Bronchial epithelial cell (primary cell): ENCODE measurements around the gene FURIN. TPM values are rescaled to one million over a fixed set of nuclear protein-coding genes. Genes with fewer than 3 reads are reported as not detected.

ENCODE experiments used
- DNase-seq: peaks from one replicate; pipeline ENCODE4 v3.0.0-alpha.2; 2010; ENCODE audit warnings: low read depth
- FAIRE-seq: peaks from 2 replicates; lab custom pipeline; 2011; peaks lifted over from hg19 to GRCh38; lab: Jason Lieb, UNC
- H3K27me3 ChIP-seq: 2 replicates; pipeline ENCODE4 v1.5.1; 2011; ENCODE audit warnings: low read length; ENCODE audit not compliant: control insufficient read depth, insufficient read depth
- H3K36me3 ChIP-seq: 2 replicates; pipeline ENCODE4 v1.5.1; 2011; ENCODE audit warnings: low read length; ENCODE audit not compliant: control insufficient read depth, insufficient read depth
- H3K4me3 ChIP-seq: 2 replicates; pipeline ENCODE4 v1.5.1; 2011; ENCODE audit warnings: mild to moderate bottlenecking, low read depth, low read length, control low read depth
- CTCF ChIP-seq: IDR thresholded peaks from 2 replicates; pipeline ENCODE4 v1.5.1; 2011; ENCODE audit warnings: mild to moderate bottlenecking, moderate library complexity, low read length, control low read depth, inconsistent platforms; ENCODE audit not compliant: insufficient read depth, severe bottlenecking
- total RNA-seq: library from RNA; depleted of rRNA; stranded (reverse); fragments of >200 nt; gene quantifications from 2 replicates; pipeline ENCODE4 v1.2.1, GENCODE V29; 2014

Gene FURIN
- total RNA-seq, 1 donor from 2014 or later: 32.1 TPM

GRCh38 chr15:90902840-90903732 is 34.7 kb downstream of the FURIN start, which contains the start of gene MAN2A2:
Gene MAN2A2 (plus strand): TSS chr15:90903302. CDS start chr15:90904208, 906 bp downstream.
- H3K27me3 ChIP-seq: no peaks in the 10 kb centered on the region
- DNase-seq (peak; percentile 26), FAIRE-seq (no peak)
- TF ChIP-seq CTCF: no peak
- H3K36me3 ChIP-seq: peaks cover 12% of the 10 kb centered on the region
- peak within 1 kb of the TSS; percentile 80 for H3K4me3 ChIP-seq

- DNase-seq (peak; percentile 27), FAIRE-seq (no peak)
- TF ChIP-seq CTCF: peak; percentile 15
- Histone ChIP-seq H3K27me3 (no peaks in the 10 kb centered on the region), H3K4me3 (peak overlapping the region; percentile 80), H3K36me3 (peaks cover 13% of the 10 kb centered on the region)
Observed at GRCh38 chr15:90903733-90904536, 35.5 kb downstream of the FURIN start.

GRCh38 chr15:90904746-90905145 is 36.4 kb downstream of the FURIN start:
- TF ChIP-seq CTCF: no peak
- DNase-seq (no peak), FAIRE-seq (no peak)
- no peaks in the 10 kb centered on the region for H3K27me3 ChIP-seq
- H3K4me3 ChIP-seq: no peak overlapping the region
- peaks cover 14% of the 10 kb centered on the region for H3K36me3 ChIP-seq

- no peak for TF ChIP-seq CTCF
- FAIRE-seq (no peak), DNase-seq (no peak)
- no peaks in the 10 kb centered on the region for H3K27me3 ChIP-seq
- no peak overlapping the region for H3K4me3 ChIP-seq
- peaks cover 18% of the 10 kb centered on the region for H3K36me3 ChIP-seq
Observed at GRCh38 chr15:90905306-90906180, 37.2 kb downstream of the FURIN start.

- no peak for DNase-seq
- FAIRE-seq: no peak
- Histone ChIP-seq H3K36me3 (peaks cover 23% of the 10 kb centered on the region), H3K27me3 (no peaks in the 10 kb centered on the region), H3K4me3 (no peak overlapping the region)
- no peak for TF ChIP-seq CTCF
Observed at GRCh38 chr15:90906181-90906849, 37.9 kb downstream of the FURIN start.
